IMR-90 (cell line): ENCODE data around the gene TFAP2E. TPM values are rescaled to one million over a fixed set of nuclear protein-coding genes. Genes with fewer than 3 reads are reported as not detected.

ENCODE experiments used
- ATAC-seq: fragments of 200-7000 bp; cut with Tn5 transposase; 2 replicates; pipeline ENCODE4 v1.9.1; 2020; ENCODE audit warnings: low read depth, mild to moderate bottlenecking, moderate library complexity
- BruUV-seq: library from RNA; stranded (reverse); fragments of 400-500 nt; replicated peaks from 2 replicates; lab custom pipeline; 2021; lab: Mats Ljungman, UMichigan
- CTCF ChIA-PET: fragments of 300-600 bp; formaldehyde crosslinking; extraction: SDS; loops from one replicate; lab custom pipeline; 2021; ENCODE audit warnings: antibody characterized with exemption; lab: Yijun Ruan, JAX
- POLR2A ChIA-PET: fragments of 300-600 bp; sonication (Branson Sonifier 250); formaldehyde crosslinking; loops from one replicate; lab custom pipeline; 2022; ENCODE audit warnings: antibody characterized with exemption; ENCODE audit not compliant: unreplicated experiment; lab: Charles Lee
- DNase-seq: peaks from one replicate; pipeline ENCODE4 v3.0.0; 2013
- H2AFZ ChIP-seq: replicated peaks from 2 replicates; pipeline ENCODE3; 2013; ENCODE audit warnings: low read length, mild to moderate bottlenecking; ENCODE audit not compliant: poor library complexity
- H2AK5ac ChIP-seq: 2 replicates; pipeline ENCODE4 v1.6.1; 2013; ENCODE audit warnings: low read depth, low read length, inconsistent platforms
- H2AK9ac ChIP-seq: replicated peaks from 2 replicates; pipeline ENCODE3; 2013; ENCODE audit warnings: mild to moderate bottlenecking, low read depth, low read length, moderate library complexity; ENCODE audit not compliant: poor library complexity
- H2BK120ac ChIP-seq: 2 replicates; pipeline ENCODE4 v1.6.1; 2013; ENCODE audit warnings: low read depth, low read length, inconsistent platforms
- H2BK15ac ChIP-seq: 3 replicates; pipeline ENCODE4 v1.6.1; 2013; ENCODE audit warnings: low read depth, low read length, inconsistent platforms
- H2BK20ac ChIP-seq: 2 replicates; pipeline ENCODE4 v1.6.1; 2013; ENCODE audit warnings: low read depth, mild to moderate bottlenecking, inconsistent platforms, low read length, moderate library complexity
- H2BK5ac ChIP-seq: 2 replicates; pipeline ENCODE4 v1.6.1; 2013; ENCODE audit warnings: mild to moderate bottlenecking, low read depth, low read length, inconsistent platforms; ENCODE audit not compliant: poor library complexity, severe bottlenecking
- H3K14ac ChIP-seq: replicated peaks from 2 replicates; pipeline ENCODE4 v1.6.1; 2013; ENCODE audit warnings: low read depth, low read length, inconsistent platforms
- H3K18ac ChIP-seq: 2 replicates; pipeline ENCODE4 v1.6.1; 2013; ENCODE audit warnings: low read depth, low read length, control low read depth
- H3K23ac ChIP-seq: 2 replicates; pipeline ENCODE4 v1.6.1; 2013; ENCODE audit warnings: low read depth, low read length, inconsistent platforms
- H3K27ac ChIP-seq: 2 replicates; pipeline ENCODE4 v1.5.1; 2013; ENCODE audit warnings: mild to moderate bottlenecking, control low read depth, low read length; ENCODE audit not compliant: insufficient read depth
- H3K27me3 ChIP-seq: 2 replicates; pipeline ENCODE4 v1.6.1; 2013; ENCODE audit warnings: low read length; ENCODE audit not compliant: control insufficient read depth, insufficient read depth
- H3K36me3 ChIP-seq: 2 replicates; pipeline ENCODE4 v1.6.1; 2013; ENCODE audit warnings: low read length, mixed read lengths; ENCODE audit not compliant: control insufficient read depth, insufficient read depth
- H3K4ac ChIP-seq: 2 replicates; pipeline ENCODE4 v1.6.1; 2013; ENCODE audit warnings: low read depth, low read length, inconsistent platforms
- H3K4me1 ChIP-seq: 2 replicates; pipeline ENCODE4 v1.6.1; 2013; ENCODE audit warnings: low read length, mixed read lengths; ENCODE audit not compliant: control insufficient read depth, insufficient read depth
- H3K4me2 ChIP-seq: 2 replicates; pipeline ENCODE4 v1.6.1; 2013; ENCODE audit warnings: low read depth, mild to moderate bottlenecking, control low read depth, low read length, moderate library complexity
- H3K4me3 ChIP-seq: 2 replicates; pipeline ENCODE4 v1.5.1; 2013; ENCODE audit warnings: low read depth, mild to moderate bottlenecking, control low read depth, low read length, moderate library complexity; ENCODE audit not compliant: insufficient read depth
- H3K56ac ChIP-seq: 2 replicates; pipeline ENCODE4 v1.6.1; 2013; ENCODE audit warnings: low read length, inconsistent platforms; ENCODE audit not compliant: insufficient read depth; ENCODE audit errors: extremely low read depth
- H3K79me1 ChIP-seq, 2 experiments: 2 replicates each; pipeline ENCODE4 v1.6.1; 2013; ENCODE audit warnings: low read length in 2 of 2, inconsistent platforms in 1 of 2, low read depth in 1 of 2
- H3K9ac ChIP-seq: 2 replicates; pipeline ENCODE4 v1.6.1; 2013; ENCODE audit warnings: low read depth, low read length, control low read depth
- H3K9me1 ChIP-seq: 2 replicates; pipeline ENCODE4 v1.6.1; 2013; ENCODE audit warnings: low read length, inconsistent platforms; ENCODE audit not compliant: insufficient read depth
- H3K9me3 ChIP-seq: 2 replicates; pipeline ENCODE4 v1.6.1; 2013; ENCODE audit warnings: low read length; ENCODE audit not compliant: control insufficient read depth, insufficient read depth
- H4K20me1 ChIP-seq: 2 replicates; pipeline ENCODE4 v1.6.1; 2013; ENCODE audit warnings: low read length, inconsistent platforms; ENCODE audit not compliant: insufficient read depth
- H4K5ac ChIP-seq: 2 replicates; pipeline ENCODE4 v1.6.1; 2013; ENCODE audit warnings: mild to moderate bottlenecking, low read depth, low read length, control low read depth
- H4K8ac ChIP-seq, 2 experiments: 2 replicates each; pipeline ENCODE4 v1.6.1; 2013; ENCODE audit warnings: low read depth in 2 of 2, low read length in 2 of 2, control low read depth in 1 of 2, inconsistent platforms in 1 of 2
- H4K91ac ChIP-seq: 2 replicates; pipeline ENCODE4 v1.6.1; 2013; ENCODE audit warnings: low read depth, low read length, inconsistent platforms; ENCODE audit not compliant: insufficient read depth
- BHLHE40 ChIP-seq: fragments of 150-350 bp; IDR thresholded peaks from 2 replicates; pipeline ENCODE4 v1.6.1; 2016; ENCODE audit warnings: mild to moderate bottlenecking, low read depth, low read length
- MAFK ChIP-seq: IDR thresholded peaks from 2 replicates; pipeline ENCODE4 v1.6.1; 2012; ENCODE audit warnings: low read depth, low read length, improper control_type of control experiment
- MAZ ChIP-seq: IDR thresholded peaks from 2 replicates; pipeline ENCODE4 v1.6.1; 2012; ENCODE audit warnings: low read depth, mild to moderate bottlenecking, low read length, improper control_type of control experiment, moderate library complexity, borderline replicate concordance
- MXI1 ChIP-seq: IDR thresholded peaks from 2 replicates; pipeline ENCODE4 v1.6.1; 2012; ENCODE audit warnings: low read depth, mild to moderate bottlenecking, low read length, moderate library complexity, borderline replicate concordance
- POLR2A ChIP-seq: IDR thresholded peaks from 2 replicates; pipeline ENCODE4 v1.6.1; 2012; ENCODE audit warnings: mild to moderate bottlenecking, low read depth, low read length
- SMC3 ChIP-seq: fragments of 150-350 bp; IDR thresholded peaks from 2 replicates; pipeline ENCODE4 v1.6.1; 2016; ENCODE audit warnings: low read depth, mild to moderate bottlenecking, antibody characterized with exemption, low read length, moderate library complexity
- WGBS, 2 experiments: methylation state at CpG; one replicate each; pipeline versions ENCODE4 v1.1.5 to v1.1.7; 2013; ENCODE audit warnings: missing lambda C conversion rate in 2 of 2; ENCODE audit not compliant: insufficient read length in 1 of 2; ENCODE audit errors: extremely low coverage in 2 of 2; 5-methylcytosine and 5-hydroxymethylcytosine counted together
- dilution Hi-C: fragments of 300-500 bp; cut with HindIII; formaldehyde crosslinking; loops from one replicate; pipeline ENCODE4 v1.14.3; 2018; ENCODE audit warnings: low sequenced_read_pairs; ENCODE audit not compliant: unreplicated experiment
- in situ Hi-C: fragments of 300-500 bp; cut with MboI; formaldehyde crosslinking; loops from 3 replicates; pipeline ENCODE4 v1.14.3; 2019; ENCODE audit warnings: low sequenced_read_pairs, inconsistent platforms, mixed read lengths
- intact Hi-C: fragments of 100-400 bp; cut with micrococcal nuclease; formaldehyde crosslinking; loops from 2 replicates; pipeline ENCODE4 v1.10.0; 2022
- polyA plus RNA-seq, 3 experiments: library from polyadenylated mRNA; depleted of rRNA; stranded (reverse); fragments of >200 nt; gene quantifications; 2 replicates each; pipeline ENCODE4 v1.2.3, GENCODE V29; 2012; ENCODE audit warnings: low replicate concordance in 1 of 3
- total RNA-seq: library from RNA; depleted of rRNA; stranded (reverse); fragments of >200 nt; gene quantifications from 2 replicates; pipeline ENCODE4 v1.2.3, GENCODE V29; 2012

Gene TFAP2E
- total and polyA plus RNA-seq, 2 of the 4 experiments (the other 2 are of a cell fraction), result under 0.01 to 0.19 TPM

DNA sequence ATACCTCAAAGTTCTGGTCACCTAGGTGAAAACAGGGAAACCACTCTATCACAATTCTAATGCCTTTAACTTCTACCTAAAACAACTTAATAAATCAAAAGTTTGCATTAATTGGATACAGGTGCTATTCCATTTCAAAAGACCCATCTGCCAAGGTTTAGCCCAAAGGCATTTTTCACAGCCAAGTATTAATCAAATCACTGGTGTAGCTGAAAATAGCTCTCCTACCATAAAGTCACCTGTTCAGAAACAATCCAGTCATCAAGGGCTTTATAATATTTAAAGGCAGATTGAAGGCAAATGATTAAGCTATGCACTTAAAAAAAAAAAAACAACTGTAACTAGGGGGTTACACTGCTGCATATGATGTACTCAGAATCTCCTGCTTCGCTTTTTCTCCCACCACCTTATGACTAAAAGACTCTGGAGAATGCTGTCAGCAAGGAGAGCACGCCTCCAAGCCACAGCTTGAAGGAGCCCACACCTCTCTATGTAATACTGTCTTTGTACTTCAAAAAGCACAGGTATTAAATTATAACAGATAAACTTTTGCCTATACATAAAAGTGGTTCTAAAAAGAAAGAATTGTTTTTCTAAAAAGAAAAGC, 36.5 kb upstream of the TFAP2E start:
- H3K79me1 ChIP-seq, result peaks cover 34 to 63% of the 10 kb centered on the region in 2 experiments
- H2BK5ac ChIP-seq, result no peak overlapping the region
- no peak overlapping the region for H3K23ac ChIP-seq
- H3K4me1 ChIP-seq, result peaks cover 25% of the 10 kb centered on the region
- WGBS, 2 experiments, result no CpG with 5 or more reads among the region's 2 CpGs
- H3K4ac ChIP-seq, result no peak overlapping the region
- no peak overlapping the region for H3K56ac ChIP-seq
- TF ChIP-seq MAZ (no peak), MXI1 (no peak), MAFK (no peak), BHLHE40 (no peak), POLR2A (no peak), SMC3 (no peak)
- in situ Hi-C loops (no loop called here), intact Hi-C loops (no loop called here), dilution Hi-C loops (no loop called here)
- ATAC-seq (no peak), DNase-seq (no peak)
- no peak overlapping the region for H3K14ac ChIP-seq
- no peak overlapping the region for H2BK120ac ChIP-seq
- H2BK15ac ChIP-seq, result no peak overlapping the region
- no peak overlapping the region for H2AFZ ChIP-seq
- peaks cover 2% of the 10 kb centered on the region; the same call in 1 of the 2 replicates for H3K36me3 ChIP-seq
- H4K20me1 ChIP-seq, result peaks cover 21% of the 10 kb centered on the region; the same call in 1 of the 2 replicates
- no peak overlapping the region for H2BK20ac ChIP-seq
- peaks cover 23% of the 10 kb centered on the region for H3K9me1 ChIP-seq
- BruUV-seq, result no TSS peak
- no peak overlapping the region for H2AK9ac ChIP-seq
- no peak overlapping the region for H4K8ac ChIP-seq
- no peak overlapping the region for H3K4me3 ChIP-seq
- POLR2A ChIA-PET, result no interaction called here
- no peak overlapping the region for H3K4me2 ChIP-seq
- H3K27ac ChIP-seq, result no peak overlapping the region
- H3K27me3 ChIP-seq, result no peaks in the 10 kb centered on the region
- no peak overlapping the region for H4K91ac ChIP-seq
- no peak overlapping the region for H3K9ac ChIP-seq
- H3K18ac ChIP-seq, result no peak overlapping the region
- no peak overlapping the region for H4K5ac ChIP-seq
- H3K9me3 ChIP-seq, result no peaks in the 10 kb centered on the region
- no peak overlapping the region for H2AK5ac ChIP-seq
- CTCF ChIA-PET, result interaction anchor here (1.4 kb wide), 1 partner anchor 9 kb away, joined by 4 read pairs; no protein-coding TSS in a partner anchor
